Measurements from ENCODE around the gene ENTPD8. TPM values are rescaled to one million over a fixed set of nuclear protein-coding genes. Genes with fewer than 3 reads are reported as not detected.

ENTPD8 gene
- total RNA-seq, 1 experiment from 2014 or later: 5.4 TPM

DNA sequence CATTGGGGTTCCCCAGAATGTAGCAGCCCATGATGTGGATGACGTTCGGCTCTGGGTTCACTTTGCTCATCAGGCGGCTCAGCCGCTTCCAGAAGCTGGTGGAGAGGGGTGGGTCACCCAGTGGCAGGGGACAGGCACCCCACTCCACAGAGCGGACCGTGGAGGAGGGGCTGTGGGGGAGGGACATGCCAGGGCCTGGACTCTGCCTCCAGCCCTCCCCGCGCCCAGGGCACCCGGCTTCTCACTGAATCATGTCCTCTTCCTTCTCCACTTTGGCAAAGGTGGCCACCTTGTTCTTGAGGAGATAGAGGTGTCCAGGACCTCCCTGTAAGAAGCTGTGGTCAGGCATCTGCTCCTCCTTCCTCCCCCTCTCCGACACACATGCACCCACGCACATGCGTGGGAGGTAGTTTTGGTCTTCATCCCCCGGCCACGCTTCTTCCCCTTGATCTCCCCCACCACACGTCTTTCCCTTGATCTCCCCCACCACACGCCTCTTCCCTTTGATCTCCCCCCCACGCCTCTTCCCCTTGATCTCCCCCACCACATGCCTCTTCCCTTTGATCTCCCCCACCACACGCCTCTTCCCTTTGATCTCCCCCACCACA lies 8.9 kb upstream of the ENTPD8 start:
- peaks cover 8% of the 10 kb centered on the region for H3K4me1 ChIP-seq (replicated peaks; ENCODE audit: insufficient read depth)
- CTCF ChIA-PET: no interaction called here
- H3K4me2 ChIP-seq: no peak overlapping the region
- H3F3A ChIP-seq (ENCODE audit: insufficient read depth, low read depth): peaks cover 15% of the 10 kb centered on the region
- no TSS peak for BruUV-seq (replicated peaks)
- no peak for TF ChIP-seq EZH2 (IDR thresholded peaks at IDR 0.05; ENCODE audit: low read depth)
- no peaks in the 10 kb centered on the region for H3K36me3 ChIP-seq (ENCODE audit: low read depth)
- no peaks in the 10 kb centered on the region for H3K9me2 ChIP-seq (ENCODE audit: insufficient read depth)
- H3K9me3 ChIP-seq (ENCODE audit: insufficient read depth, low read depth): no peaks in the 10 kb centered on the region
- POLR2A ChIA-PET (ENCODE audit: unreplicated experiment): no interaction called here
- no peak overlapping the region for H3K27ac ChIP-seq
- H3K79me2 ChIP-seq (ENCODE audit: low read depth): no peaks in the 10 kb centered on the region
- no peak overlapping the region for H2AFZ ChIP-seq
- H3K4me3 ChIP-seq: no peak overlapping the region
- no peak for DNase-seq
- H3K27me3 ChIP-seq (ENCODE audit: insufficient read depth, low read depth): no peaks in the 10 kb centered on the region
- no peaks in the 10 kb centered on the region for H4K20me1 ChIP-seq (ENCODE audit: insufficient read depth)
- intact Hi-C loops (cut with micrococcal nuclease; ENCODE audit: unreplicated experiment): no loop called here

DNA sequence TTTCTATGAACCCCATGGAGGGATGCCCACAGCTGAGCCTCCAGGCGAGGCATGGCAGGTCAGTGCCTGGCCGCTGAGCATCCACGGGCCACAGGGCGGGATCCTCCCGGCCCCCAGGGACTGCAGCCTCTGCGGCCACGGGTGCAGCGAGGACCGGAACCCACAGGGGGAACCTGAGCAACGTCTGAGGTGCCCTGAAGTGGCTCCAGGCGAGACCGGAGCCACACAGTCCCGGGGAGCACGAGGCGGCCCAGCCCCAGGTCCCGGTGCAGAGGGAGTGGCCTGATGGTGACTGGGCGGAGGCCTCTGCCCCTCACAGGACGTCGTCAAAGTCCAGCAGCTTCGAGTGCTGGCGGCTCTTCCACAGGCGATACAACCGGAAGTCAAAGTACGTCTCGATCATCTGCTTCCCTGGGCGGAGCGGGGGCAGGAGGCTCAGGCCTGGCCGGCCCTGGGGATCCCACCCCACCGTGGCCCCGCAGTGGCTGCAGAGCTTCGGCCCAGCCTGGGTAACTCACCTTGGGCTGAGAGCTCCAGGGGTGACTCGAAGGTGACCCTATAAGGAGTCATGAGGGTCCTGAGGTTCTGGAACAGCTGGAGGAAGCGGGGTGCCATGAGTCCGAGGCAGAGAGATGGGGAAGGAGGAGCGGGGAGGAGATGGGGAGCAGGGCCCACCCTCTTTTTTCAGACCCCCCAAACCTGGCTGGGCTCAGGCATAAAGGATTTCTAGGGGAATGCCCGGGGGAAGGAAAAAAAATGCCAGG lies 8.1 kb upstream of the ENTPD8 start:
- no peaks in the 10 kb centered on the region for H3K9me2 ChIP-seq (ENCODE audit: insufficient read depth)
- peaks cover 12% of the 10 kb centered on the region for H3K4me1 ChIP-seq (replicated peaks; ENCODE audit: insufficient read depth)
- H3K79me2 ChIP-seq (ENCODE audit: low read depth): no peaks in the 10 kb centered on the region
- no peaks in the 10 kb centered on the region for H3K36me3 ChIP-seq (ENCODE audit: low read depth)
- POLR2A ChIA-PET (ENCODE audit: unreplicated experiment): no interaction called here
- H3K4me3 ChIP-seq: no peak overlapping the region
- H3K9me3 ChIP-seq (ENCODE audit: insufficient read depth, low read depth): no peaks in the 10 kb centered on the region
- no peak overlapping the region for H3K4me2 ChIP-seq
- no peak overlapping the region for H2AFZ ChIP-seq
- no peak overlapping the region for H3K27ac ChIP-seq
- BruUV-seq (replicated peaks): no TSS peak
- intact Hi-C loops (cut with micrococcal nuclease; ENCODE audit: unreplicated experiment): no loop called here
- H3F3A ChIP-seq (ENCODE audit: insufficient read depth, low read depth): peaks cover 15% of the 10 kb centered on the region
- no peaks in the 10 kb centered on the region for H4K20me1 ChIP-seq (ENCODE audit: insufficient read depth)
- H3K27me3 ChIP-seq (ENCODE audit: insufficient read depth, low read depth): no peaks in the 10 kb centered on the region
- no peak for TF ChIP-seq EZH2 (IDR thresholded peaks at IDR 0.05; ENCODE audit: low read depth)
- TF ChIP-seq, protein P1, sequence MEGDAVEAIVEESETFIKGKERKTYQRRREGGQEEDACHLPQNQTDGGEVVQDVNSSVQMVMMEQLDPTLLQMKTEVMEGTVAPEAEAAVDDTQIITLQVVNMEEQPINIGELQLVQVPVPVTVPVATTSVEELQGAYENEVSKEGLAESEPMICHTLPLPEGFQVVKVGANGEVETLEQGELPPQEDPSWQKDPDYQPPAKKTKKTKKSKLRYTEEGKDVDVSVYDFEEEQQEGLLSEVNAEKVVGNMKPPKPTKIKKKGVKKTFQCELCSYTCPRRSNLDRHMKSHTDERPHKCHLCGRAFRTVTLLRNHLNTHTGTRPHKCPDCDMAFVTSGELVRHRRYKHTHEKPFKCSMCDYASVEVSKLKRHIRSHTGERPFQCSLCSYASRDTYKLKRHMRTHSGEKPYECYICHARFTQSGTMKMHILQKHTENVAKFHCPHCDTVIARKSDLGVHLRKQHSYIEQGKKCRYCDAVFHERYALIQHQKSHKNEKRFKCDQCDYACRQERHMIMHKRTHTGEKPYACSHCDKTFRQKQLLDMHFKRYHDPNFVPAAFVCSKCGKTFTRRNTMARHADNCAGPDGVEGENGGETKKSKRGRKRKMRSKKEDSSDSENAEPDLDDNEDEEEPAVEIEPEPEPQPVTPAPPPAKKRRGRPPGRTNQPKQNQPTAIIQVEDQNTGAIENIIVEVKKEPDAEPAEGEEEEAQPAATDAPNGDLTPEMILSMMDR (conservative IDR thresholded peaks at IDR 0.05): no peak
- CTCF ChIA-PET: no interaction called here
- no peak for DNase-seq

DNA sequence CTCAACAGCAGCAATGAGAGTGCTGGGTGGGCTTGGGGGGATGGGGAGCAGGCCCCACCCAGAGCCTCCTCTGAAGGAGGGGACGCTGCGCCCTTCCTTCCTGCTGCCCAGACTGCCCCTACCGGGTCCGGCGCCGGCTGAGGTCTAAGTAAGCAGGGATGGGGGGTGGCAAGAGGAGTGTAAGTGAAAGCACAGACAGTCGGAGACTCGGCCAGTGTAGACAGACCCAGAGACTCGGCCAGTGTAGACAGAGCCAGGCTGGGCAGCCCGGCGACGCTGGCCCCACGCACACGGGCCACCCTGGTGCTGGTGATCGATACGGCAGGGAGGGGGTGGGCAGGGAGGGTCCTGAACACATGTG lies 7.4 kb upstream of the ENTPD8 start:
- no peak overlapping the region for H3K4me2 ChIP-seq
- no peak overlapping the region for H3K4me3 ChIP-seq
- TF ChIP-seq, protein P1 (conservative IDR thresholded peaks at IDR 0.05): no peak
- no peak for TF ChIP-seq EZH2 (IDR thresholded peaks at IDR 0.05; ENCODE audit: low read depth)
- no peaks in the 10 kb centered on the region for H3K9me2 ChIP-seq (ENCODE audit: insufficient read depth)
- no peak for DNase-seq
- peaks cover 12% of the 10 kb centered on the region for H3K4me1 ChIP-seq (replicated peaks; ENCODE audit: insufficient read depth)
- no peak overlapping the region for H2AFZ ChIP-seq
- peaks cover 15% of the 10 kb centered on the region for H3F3A ChIP-seq (ENCODE audit: insufficient read depth, low read depth)
- no peaks in the 10 kb centered on the region for H3K36me3 ChIP-seq (ENCODE audit: low read depth)
- H3K79me2 ChIP-seq (ENCODE audit: low read depth): no peaks in the 10 kb centered on the region
- TSS peak; percentile 29 for BruUV-seq (replicated peaks)
- CTCF ChIA-PET: no interaction called here
- no peaks in the 10 kb centered on the region for H3K27me3 ChIP-seq (ENCODE audit: insufficient read depth, low read depth)
- no peaks in the 10 kb centered on the region for H3K9me3 ChIP-seq (ENCODE audit: insufficient read depth, low read depth)
- POLR2A ChIA-PET (ENCODE audit: unreplicated experiment): interaction anchor here (0.7 kb wide), 1 partner anchor 248 kb away, joined by 20 read pairs; no protein-coding TSS in a partner anchor
- intact Hi-C loops (cut with micrococcal nuclease; ENCODE audit: unreplicated experiment): no loop called here
- no peaks in the 10 kb centered on the region for H4K20me1 ChIP-seq (ENCODE audit: insufficient read depth)
- H3K27ac ChIP-seq: no peak overlapping the region

Measured in PC-9 (cell line).